Activated CD4-positive, alpha-beta memory T cell treated with anti-CD3 and anti-CD28 coated beads for 36 hours (primary cell): ENCODE results near the gene LOXL1. TPM values are rescaled to one million over a fixed set of nuclear protein-coding genes. Genes with fewer than 3 reads are reported as not detected.

ENCODE experiments used
- CTCF ChIA-PET: fragments of 350-600 bp; sonication (Branson Sonifier 250); formaldehyde crosslinking; loops from one replicate; lab custom pipeline; 2021; ENCODE audit warnings: antibody characterized with exemption, inconsistent platforms; lab: Charles Lee
- POLR2A ChIA-PET: fragments of 350-600 bp; sonication (Branson Sonifier 250); formaldehyde crosslinking; loops from one replicate; lab custom pipeline; 2021; ENCODE audit warnings: antibody characterized with exemption; lab: Charles Lee
- DNase-seq: peaks from one replicate; pipeline ENCODE4 v3.0.0-alpha.2; 2020
- H3K27ac Mint-ChIP-seq: one replicate; pipeline ENCODE4 v1.8.0; 2021; ENCODE audit warnings: mixed read lengths
- H3K27me3 Mint-ChIP-seq: one replicate; pipeline ENCODE4 v1.8.0; 2021; ENCODE audit warnings: mixed read lengths
- H3K36me3 Mint-ChIP-seq: one replicate; pipeline ENCODE4 v1.8.0; 2021; ENCODE audit warnings: mixed read lengths
- H3K4me1 Mint-ChIP-seq: one replicate; pipeline ENCODE4 v1.8.0; 2021; ENCODE audit warnings: low read depth, mixed read lengths
- H3K4me3 Mint-ChIP-seq: one replicate; pipeline ENCODE4 v1.8.0; 2021; ENCODE audit warnings: mild to moderate bottlenecking, mixed read lengths
- H3K9me3 Mint-ChIP-seq: one replicate; pipeline ENCODE4 v1.8.0; 2021; ENCODE audit warnings: mixed read lengths
- intact Hi-C: fragments of 100-400 bp; cut with micrococcal nuclease; formaldehyde crosslinking; loops from one replicate; pipeline ENCODE4 v1.15.1; 2023
- total RNA-seq, 2 experiments: library from RNA; stranded (reverse); gene quantifications; one replicate each; pipeline ENCODE4 v1.2.3, GENCODE V29; 2021

LOXL1 gene, protein sequence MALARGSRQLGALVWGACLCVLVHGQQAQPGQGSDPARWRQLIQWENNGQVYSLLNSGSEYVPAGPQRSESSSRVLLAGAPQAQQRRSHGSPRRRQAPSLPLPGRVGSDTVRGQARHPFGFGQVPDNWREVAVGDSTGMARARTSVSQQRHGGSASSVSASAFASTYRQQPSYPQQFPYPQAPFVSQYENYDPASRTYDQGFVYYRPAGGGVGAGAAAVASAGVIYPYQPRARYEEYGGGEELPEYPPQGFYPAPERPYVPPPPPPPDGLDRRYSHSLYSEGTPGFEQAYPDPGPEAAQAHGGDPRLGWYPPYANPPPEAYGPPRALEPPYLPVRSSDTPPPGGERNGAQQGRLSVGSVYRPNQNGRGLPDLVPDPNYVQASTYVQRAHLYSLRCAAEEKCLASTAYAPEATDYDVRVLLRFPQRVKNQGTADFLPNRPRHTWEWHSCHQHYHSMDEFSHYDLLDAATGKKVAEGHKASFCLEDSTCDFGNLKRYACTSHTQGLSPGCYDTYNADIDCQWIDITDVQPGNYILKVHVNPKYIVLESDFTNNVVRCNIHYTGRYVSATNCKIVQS
- total RNA-seq: 1 to 10 TPM; 2.5 to 3.3 TPM

GRCh38 chr15:73926219-73927002, at the start of gene LOXL1:
Gene LOXL1 (plus strand): TSS chr15:73926462. CDS start chr15:73926784, 322 bp downstream.
- Mint-ChIP-seq H3K36me3 (no peaks in the 10 kb centered on the region), H3K27me3 (no peaks in the 10 kb centered on the region), H3K4me3 (peak within 1 kb of the TSS; percentile 59), H3K27ac (peak within 1 kb of the TSS; percentile 32), H3K4me1 (peaks cover 50% of the 10 kb centered on the region), H3K9me3 (no peaks in the 10 kb centered on the region)
- CTCF ChIA-PET: interaction anchor here (1.2 to 3.4 kb wide), 5 partner anchors 18 to 47 kb away, joined by 5 to 26 read pairs (median 15); no protein-coding TSS in a partner anchor
- POLR2A ChIA-PET: interaction anchor here (0.6 kb wide), 2 partner anchors 14 to 48 kb away, joined by 3 read pairs; no protein-coding TSS in a partner anchor
- DNase-seq: no peak
- intact Hi-C loops: no loop called here

DNA sequence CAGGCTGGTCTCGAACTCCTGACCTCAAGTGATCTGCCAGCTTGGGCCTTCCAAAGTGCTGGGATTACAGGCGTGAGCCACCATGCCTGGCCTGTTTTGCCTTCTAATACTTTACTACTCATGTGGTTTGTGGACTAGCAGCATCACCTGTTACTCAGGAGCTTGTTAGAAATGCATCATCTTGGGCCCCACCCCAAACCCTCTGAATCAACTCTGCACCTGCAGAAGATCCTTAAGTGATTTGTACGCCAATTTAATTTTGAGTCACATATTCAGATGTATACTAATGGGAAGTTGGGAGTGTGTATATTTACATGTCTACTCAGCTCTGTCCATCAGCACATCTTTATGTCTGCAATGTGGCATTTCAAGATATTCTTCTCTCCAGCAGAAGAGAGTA, 46.8 kb upstream of the LOXL1 start:
- ChIA-PET CTCF (no interaction called here), POLR2A (no interaction called here)
- H3K4me1 Mint-ChIP-seq: no peaks in the 10 kb centered on the region
- no peak for DNase-seq
- no peak overlapping the region for H3K27ac Mint-ChIP-seq
- H3K36me3 Mint-ChIP-seq: no peaks in the 10 kb centered on the region
- H3K27me3 Mint-ChIP-seq: peaks cover 12% of the 10 kb centered on the region
- H3K9me3 Mint-ChIP-seq: no peaks in the 10 kb centered on the region
- H3K4me3 Mint-ChIP-seq: no peak overlapping the region
- intact Hi-C loops: no loop called here

DNA sequence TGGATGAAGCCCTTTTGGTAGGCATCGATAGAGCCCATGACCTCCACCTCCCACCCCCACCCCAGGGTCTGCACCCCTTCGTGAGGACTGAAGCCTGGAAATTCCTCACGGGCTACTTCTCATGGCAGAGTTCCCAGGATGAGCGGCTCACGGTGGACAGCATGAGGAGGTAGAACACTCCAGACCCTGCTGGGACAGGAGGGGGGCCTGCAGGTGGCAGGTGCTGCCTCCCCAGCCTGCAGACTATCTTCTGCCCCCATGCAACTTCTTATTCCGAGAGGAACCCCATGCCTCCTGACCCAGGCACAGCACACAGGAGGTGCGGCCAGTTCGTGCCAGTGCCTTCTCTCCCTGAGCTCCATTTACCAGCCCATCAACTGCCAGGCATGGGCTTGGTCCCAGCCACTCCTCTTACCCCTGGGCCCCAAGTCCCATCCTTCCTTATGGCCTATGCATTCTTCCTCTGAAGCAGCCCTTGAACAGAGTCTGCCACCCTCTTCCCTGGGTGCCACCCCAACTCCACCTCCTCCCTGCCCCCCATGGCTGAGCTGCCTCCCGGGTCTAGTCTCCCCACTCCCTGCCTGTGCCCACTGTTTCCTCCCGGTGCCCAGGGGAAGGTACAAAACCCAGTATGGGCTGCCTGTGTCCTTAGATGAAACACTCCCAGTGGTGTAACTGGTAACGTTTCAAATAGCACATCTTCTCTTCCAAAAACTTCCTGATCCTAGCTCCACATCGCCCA, 44.5 kb upstream of the LOXL1 start:
- no peak for DNase-seq
- ChIA-PET CTCF (no interaction called here), POLR2A (no interaction called here)
- no peaks in the 10 kb centered on the region for H3K4me1 Mint-ChIP-seq
- H3K27ac Mint-ChIP-seq: no peak overlapping the region
- peaks cover 7% of the 10 kb centered on the region for H3K27me3 Mint-ChIP-seq
- intact Hi-C loops: no loop called here
- no peaks in the 10 kb centered on the region for H3K9me3 Mint-ChIP-seq
- no peaks in the 10 kb centered on the region for H3K36me3 Mint-ChIP-seq
- H3K4me3 Mint-ChIP-seq: no peak overlapping the region

DNA sequence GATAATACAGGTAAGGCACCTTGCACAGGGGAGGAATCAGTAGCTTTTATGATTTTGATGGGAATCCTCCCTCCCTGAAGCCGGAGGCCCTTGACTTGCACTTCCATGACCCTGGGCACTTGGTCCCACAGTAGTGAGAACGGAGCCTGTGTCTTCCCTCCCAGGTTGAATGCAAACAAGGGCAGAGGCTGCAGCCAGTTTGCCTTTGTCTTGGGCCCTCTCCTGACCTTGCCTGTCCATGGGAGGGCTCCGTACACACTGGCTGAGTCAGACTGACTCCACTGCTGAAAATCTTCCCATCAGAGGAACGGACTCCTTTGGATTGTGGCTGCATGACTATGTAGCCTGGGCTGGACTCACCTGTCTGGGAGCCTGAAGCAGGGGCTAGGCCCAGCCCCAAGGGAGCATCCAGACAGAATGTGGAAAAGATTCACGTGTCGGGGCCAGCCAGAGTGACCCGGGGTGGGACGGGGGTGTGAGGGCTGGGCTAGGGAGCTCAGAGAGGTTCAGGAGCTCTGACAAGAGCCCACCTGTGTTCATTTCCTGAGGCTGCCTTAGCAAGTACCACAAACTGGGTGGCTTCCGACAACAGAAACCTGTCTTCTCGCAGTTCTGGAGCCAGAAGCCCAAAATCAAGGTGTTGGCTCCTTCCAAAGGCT, 43.4 kb upstream of the LOXL1 start:
- intact Hi-C loops: no loop called here
- DNase-seq: no peak
- ChIA-PET POLR2A (no interaction called here), CTCF (interaction anchor here (1.9 to 2.3 kb wide), 2 partner anchors 9 to 15 kb away, joined by 5 to 7 read pairs; no protein-coding TSS in a partner anchor)
- no peaks in the 10 kb centered on the region for H3K4me1 Mint-ChIP-seq
- H3K27ac Mint-ChIP-seq: no peak overlapping the region
- no peak overlapping the region for H3K4me3 Mint-ChIP-seq
- peaks cover 5% of the 10 kb centered on the region for H3K27me3 Mint-ChIP-seq
- H3K9me3 Mint-ChIP-seq: no peaks in the 10 kb centered on the region
- H3K36me3 Mint-ChIP-seq: no peaks in the 10 kb centered on the region

DNA sequence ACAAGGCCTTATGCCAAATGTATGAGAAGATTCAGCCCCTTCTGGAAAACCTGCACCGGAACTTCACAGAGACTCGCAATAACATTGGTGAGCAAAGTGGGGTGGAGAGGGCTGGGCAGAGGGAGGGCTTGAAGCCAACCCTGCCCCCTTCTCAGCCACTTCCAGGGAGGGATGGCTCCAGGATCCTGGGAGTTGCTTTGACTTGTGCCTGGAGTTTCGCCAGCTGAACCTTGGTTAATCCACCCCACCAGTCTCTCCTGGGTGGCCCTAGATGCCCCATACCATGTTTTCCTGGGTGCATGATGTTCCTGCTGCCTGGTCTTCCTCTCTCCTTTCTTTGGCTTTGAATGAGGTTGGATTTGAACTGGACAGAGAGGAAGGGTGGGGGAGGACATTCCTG, 42.1 kb upstream of the LOXL1 start:
- H3K27me3 Mint-ChIP-seq: peaks cover 6% of the 10 kb centered on the region
- no peaks in the 10 kb centered on the region for H3K4me1 Mint-ChIP-seq
- no peak for DNase-seq
- no peak overlapping the region for H3K4me3 Mint-ChIP-seq
- no peak overlapping the region for H3K27ac Mint-ChIP-seq
- H3K9me3 Mint-ChIP-seq: no peaks in the 10 kb centered on the region
- no peaks in the 10 kb centered on the region for H3K36me3 Mint-ChIP-seq
- intact Hi-C loops: no loop called here
- ChIA-PET POLR2A (no interaction called here), CTCF (interaction anchor here (1.0 to 2.3 kb wide), 3 partner anchors 10 to 22 kb away, joined by 3 to 7 read pairs (median 5); no protein-coding TSS in a partner anchor)

DNA sequence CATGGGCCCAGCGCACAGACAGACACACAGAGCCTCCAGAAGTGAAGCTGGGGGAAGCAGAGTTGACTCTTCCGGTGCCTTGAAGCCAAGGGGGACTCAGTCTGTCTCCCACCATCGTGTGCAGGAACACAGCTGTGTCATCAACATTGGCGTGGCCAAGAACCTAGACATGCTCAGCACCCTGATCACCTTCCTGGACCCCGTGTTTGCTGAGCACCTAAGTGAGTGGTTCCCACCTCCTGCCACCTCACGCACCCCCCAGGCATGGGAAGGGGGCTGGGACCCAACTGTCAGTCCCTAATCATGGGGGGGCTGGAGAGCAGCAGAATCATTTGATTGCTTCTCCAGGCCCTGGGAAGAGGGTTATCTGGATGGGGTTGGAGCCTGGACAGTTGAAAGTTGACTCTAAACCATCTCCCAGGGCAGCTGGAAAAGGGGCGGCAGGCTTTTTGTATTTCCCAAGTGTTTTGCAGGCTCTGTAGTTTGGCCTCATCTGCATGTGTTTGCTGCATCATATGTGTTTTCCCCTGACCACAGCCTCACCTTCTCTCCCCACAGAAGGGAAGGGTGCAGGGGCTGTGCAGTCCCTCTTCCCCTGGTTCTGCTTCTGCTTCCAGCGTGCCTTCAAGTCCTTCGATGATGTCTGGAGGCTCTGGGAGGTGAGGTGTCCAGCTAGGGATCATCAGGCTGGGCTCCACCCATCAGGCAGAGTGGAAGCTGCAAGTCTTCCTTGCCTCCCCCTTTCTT, 40.1 kb upstream of the LOXL1 start:
- intact Hi-C loops: no loop called here

GRCh38 chr15:73886717-73887345, 39.4 kb upstream of the LOXL1 start:
- ChIA-PET CTCF (no interaction called here), POLR2A (no interaction called here)
- Mint-ChIP-seq H3K4me1 (no peaks in the 10 kb centered on the region), H3K4me3 (no peak overlapping the region), H3K27ac (no peak overlapping the region), H3K27me3 (peaks cover 7% of the 10 kb centered on the region), H3K36me3 (no peaks in the 10 kb centered on the region), H3K9me3 (no peaks in the 10 kb centered on the region)
- intact Hi-C loops: no loop called here
- no peak for DNase-seq

More for the DNA sequence above, 40.1 kb upstream of the LOXL1 start:
- ChIA-PET POLR2A (no interaction called here), CTCF (no interaction called here)
- DNase-seq: no peak
- peaks cover 7% of the 10 kb centered on the region for H3K27me3 Mint-ChIP-seq
- no peaks in the 10 kb centered on the region for H3K9me3 Mint-ChIP-seq
- H3K27ac Mint-ChIP-seq: no peak overlapping the region
- H3K4me3 Mint-ChIP-seq: no peak overlapping the region
- no peaks in the 10 kb centered on the region for H3K4me1 Mint-ChIP-seq
- no peaks in the 10 kb centered on the region for H3K36me3 Mint-ChIP-seq

DNA sequence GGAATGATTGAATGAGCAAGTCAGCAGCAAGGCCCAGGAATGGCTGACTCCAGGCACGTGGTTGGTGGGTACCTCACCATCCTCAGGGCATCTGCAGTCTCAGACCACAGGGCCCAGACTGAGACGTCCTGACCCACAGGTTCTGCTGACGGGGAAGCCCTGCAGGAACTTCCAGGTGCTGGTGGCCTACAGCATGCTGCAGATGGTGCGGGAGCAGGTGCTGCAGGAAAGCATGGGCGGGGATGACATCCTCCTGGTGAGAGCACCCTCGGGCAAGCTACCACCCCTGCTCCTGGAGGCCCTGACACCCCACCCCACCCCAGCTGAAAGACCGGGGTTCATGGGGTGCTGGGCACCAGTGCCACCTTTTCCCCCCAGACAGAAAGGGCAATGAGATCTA, 38.8 kb upstream of the LOXL1 start:
- CTCF ChIA-PET: interaction anchor here (1.4 to 2.3 kb wide), 2 partner anchors 13 to 20 kb away, joined by 4 to 11 read pairs; no protein-coding TSS in a partner anchor
- intact Hi-C loops: no loop called here
- H3K4me1 Mint-ChIP-seq: no peaks in the 10 kb centered on the region
- POLR2A ChIA-PET: no interaction called here
- no peak overlapping the region for H3K27ac Mint-ChIP-seq
- no peak overlapping the region for H3K4me3 Mint-ChIP-seq
- DNase-seq: no peak
- H3K36me3 Mint-ChIP-seq: no peaks in the 10 kb centered on the region
- no peaks in the 10 kb centered on the region for H3K9me3 Mint-ChIP-seq
- H3K27me3 Mint-ChIP-seq: peaks cover 2% of the 10 kb centered on the region

- intact Hi-C loops: no loop called here
- H3K9me3 Mint-ChIP-seq: no peaks in the 10 kb centered on the region
- no peak for DNase-seq
- ChIA-PET POLR2A (no interaction called here), CTCF (interaction anchor here (1.2 to 2.3 kb wide), 3 partner anchors 14 to 39 kb away, joined by 3 to 11 read pairs (median 4); no protein-coding TSS in a partner anchor)
- H3K27me3 Mint-ChIP-seq: peaks cover 2% of the 10 kb centered on the region
- H3K4me1 Mint-ChIP-seq: no peaks in the 10 kb centered on the region
- no peak overlapping the region for H3K4me3 Mint-ChIP-seq
- H3K27ac Mint-ChIP-seq: no peak overlapping the region
- no peaks in the 10 kb centered on the region for H3K36me3 Mint-ChIP-seq
These were observed 37.8 kb upstream of the LOXL1 start for GRCh38 chr15:73888224-73889041.
